Neural cell (in vitro differentiated cells): ENCODE results near the gene DLG5.

ENCODE experiments used
- EP300 ChIP-seq: fragments of 450-650 bp; conservative IDR thresholded peaks from 2 replicates; pipeline ENCODE4 v1.6.1; 2014; ENCODE audit warnings: antibody characterized with exemption, mild to moderate bottlenecking, moderate library complexity; ENCODE audit not compliant: poor library complexity, severe bottlenecking
- EZH2 ChIP-seq: fragments of 200-600, 300-800 bp; shearing (Covaris generic), sonication (generic); IDR thresholded peaks from 2 replicates; pipeline ENCODE4 v1.6.1; 2014; ENCODE audit warnings: antibody characterized with exemption, low read length, borderline replicate concordance, mild to moderate bottlenecking; ENCODE audit not compliant: insufficient read depth, poor library complexity, severe bottlenecking
- MXI1 ChIP-seq: fragments of 450-650 bp; conservative IDR thresholded peaks from 2 replicates; pipeline ENCODE4 v1.6.1; 2014; ENCODE audit warnings: antibody characterized with exemption, mild to moderate bottlenecking; ENCODE audit not compliant: poor library complexity, severe bottlenecking
- POLR2AphosphoS5 ChIP-seq: IDR thresholded peaks from 2 replicates; pipeline ENCODE4 v1.6.1; 2012
- REST ChIP-seq: IDR thresholded peaks from 2 replicates; pipeline ENCODE4 v1.6.1; 2012; ENCODE audit warnings: borderline replicate concordance
- SMC3 ChIP-seq: fragments of 450-650 bp; conservative IDR thresholded peaks from 2 replicates; pipeline ENCODE4 v1.6.1; 2014; ENCODE audit warnings: antibody characterized with exemption, mild to moderate bottlenecking, moderate library complexity; ENCODE audit not compliant: poor library complexity
- TF ChIP-seq, protein P1 (sequence below): fragments of 450-650 bp; IDR thresholded peaks from 2 replicates; pipeline ENCODE4 v1.5.1; 2014; ENCODE audit warnings: antibody characterized with exemption, mild to moderate bottlenecking, moderate library complexity; ENCODE audit not compliant: poor library complexity, severe bottlenecking

DNA sequence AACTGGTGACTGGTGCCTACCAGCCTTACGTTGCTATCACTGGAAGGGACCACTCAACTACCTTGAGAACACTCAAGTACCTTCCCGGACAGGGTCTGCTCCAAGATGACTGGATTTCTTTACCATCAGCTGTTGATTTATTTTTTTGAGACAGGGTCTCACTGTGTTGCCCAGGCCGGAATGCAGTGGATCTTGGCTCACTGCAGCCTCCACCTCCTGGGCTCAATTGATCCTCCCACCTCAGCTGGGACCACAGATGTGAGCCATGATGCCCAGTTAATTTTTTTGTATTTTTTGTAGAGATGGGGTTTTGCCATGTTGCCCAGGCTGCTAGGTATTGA, 45.2 kb upstream of the DLG5 start:
- TF ChIP-seq, protein P1, sequence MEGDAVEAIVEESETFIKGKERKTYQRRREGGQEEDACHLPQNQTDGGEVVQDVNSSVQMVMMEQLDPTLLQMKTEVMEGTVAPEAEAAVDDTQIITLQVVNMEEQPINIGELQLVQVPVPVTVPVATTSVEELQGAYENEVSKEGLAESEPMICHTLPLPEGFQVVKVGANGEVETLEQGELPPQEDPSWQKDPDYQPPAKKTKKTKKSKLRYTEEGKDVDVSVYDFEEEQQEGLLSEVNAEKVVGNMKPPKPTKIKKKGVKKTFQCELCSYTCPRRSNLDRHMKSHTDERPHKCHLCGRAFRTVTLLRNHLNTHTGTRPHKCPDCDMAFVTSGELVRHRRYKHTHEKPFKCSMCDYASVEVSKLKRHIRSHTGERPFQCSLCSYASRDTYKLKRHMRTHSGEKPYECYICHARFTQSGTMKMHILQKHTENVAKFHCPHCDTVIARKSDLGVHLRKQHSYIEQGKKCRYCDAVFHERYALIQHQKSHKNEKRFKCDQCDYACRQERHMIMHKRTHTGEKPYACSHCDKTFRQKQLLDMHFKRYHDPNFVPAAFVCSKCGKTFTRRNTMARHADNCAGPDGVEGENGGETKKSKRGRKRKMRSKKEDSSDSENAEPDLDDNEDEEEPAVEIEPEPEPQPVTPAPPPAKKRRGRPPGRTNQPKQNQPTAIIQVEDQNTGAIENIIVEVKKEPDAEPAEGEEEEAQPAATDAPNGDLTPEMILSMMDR = no peak
- TF ChIP-seq EZH2 (no peak), POLR2AphosphoS5 (no peak), REST (no peak), EP300 (no peak), SMC3 (no peak), MXI1 (no peak)
